Measurements from ENCODE around the gene TNP2. TPM values are rescaled to one million over a fixed set of nuclear protein-coding genes. Genes with fewer than 3 reads are reported as not detected.

TNP2 gene
- total and polyA plus RNA-seq, 7 donors, result not detected

DNA sequence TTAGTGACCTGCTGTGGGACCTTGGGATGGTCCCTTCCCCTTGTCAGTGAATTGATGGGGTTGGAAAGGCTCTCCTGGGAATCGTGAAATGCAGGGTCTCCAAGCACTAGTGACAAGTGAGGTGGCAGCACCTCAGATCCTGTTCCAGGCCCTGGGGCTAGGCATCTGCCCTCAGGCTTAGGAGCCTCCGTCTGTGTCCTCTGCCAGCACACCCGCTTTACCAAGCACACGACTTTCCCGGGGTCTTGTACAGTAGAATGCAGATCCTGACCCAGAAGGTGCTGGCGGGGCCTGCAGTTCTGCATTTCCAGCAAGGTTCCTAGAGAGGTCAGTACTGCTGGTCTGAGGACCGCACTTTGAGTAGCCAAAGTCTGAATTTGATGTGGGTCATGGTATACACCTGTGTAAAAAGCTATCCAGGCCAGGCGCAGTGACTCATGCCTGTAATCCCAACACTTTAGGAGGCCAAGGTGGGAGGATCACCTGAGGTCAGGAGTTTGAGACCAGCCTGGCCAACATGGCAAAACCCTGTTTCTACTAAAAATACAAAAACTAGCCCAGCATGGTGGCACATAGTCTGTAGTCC lies 45.3 kb upstream of the TNP2 start:
- Histone ChIP-seq H3K36me3 (ENCODE audit: insufficient read depth in 1 of 2, low read depth in 1 of 2) (no peaks in the 10 kb centered on the region), H3K4me3 (no peak overlapping the region), H3K27me3 (ENCODE audit: insufficient read depth in 3 of 3, low read length in 2 of 3) (peaks cover 0 to 8% (median 0%) of the 10 kb centered on the region in 3 donors), H3K27ac (no peak overlapping the region), H3K4me1 (no peaks in the 10 kb centered on the region), H3K9me3 (no peaks in the 10 kb centered on the region)
- intact Hi-C loops (cut with DNase I), result no loop called here
- no peak for ATAC-seq
- no peak for DNase-seq
- 91 to 94% (median 91%) methylated on average over 8 of the region's 8 CpGs for WGBS, 3 donors
- TF ChIP-seq CTCF (IDR thresholded peaks at IDR 0.05), result no peak

DNA sequence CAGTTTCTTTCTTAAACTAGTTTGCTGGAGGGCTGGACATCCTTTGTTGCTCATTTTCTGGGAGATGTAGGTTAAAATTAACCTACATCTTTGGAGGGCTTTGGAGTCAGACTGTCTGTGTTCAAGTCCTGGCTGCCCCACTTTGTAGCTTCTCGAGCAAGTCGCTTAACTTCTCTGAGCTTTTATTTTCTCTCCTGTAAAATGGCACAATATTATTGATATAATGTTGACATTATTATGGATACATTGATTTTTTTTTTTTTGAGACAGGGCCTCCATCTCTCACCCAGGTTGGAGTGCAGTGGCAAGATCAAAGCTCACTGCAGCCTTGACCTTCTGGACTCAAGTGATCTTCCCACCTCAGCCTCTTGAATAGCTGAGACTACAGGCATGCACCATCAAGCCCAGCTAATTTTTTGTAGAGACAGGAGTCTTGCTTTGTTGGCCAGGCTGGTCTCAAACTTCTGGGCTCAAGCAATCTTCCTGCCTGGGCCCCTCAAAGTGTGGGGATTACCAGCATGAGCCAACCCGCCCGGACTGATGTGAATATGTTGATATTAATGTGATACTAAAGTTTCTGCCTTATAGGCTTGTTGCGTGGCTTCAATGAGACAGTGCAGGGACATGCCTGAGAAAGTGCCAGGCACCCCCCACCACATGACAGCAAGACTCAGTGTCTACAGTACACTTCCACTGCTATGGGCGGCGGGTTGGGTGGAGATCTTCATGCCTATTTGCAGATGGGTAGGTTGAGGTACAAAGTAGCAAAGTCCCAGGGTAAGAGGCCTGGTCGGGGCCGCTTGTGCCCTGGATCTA lies 44.6 kb upstream of the TNP2 start:
- Histone ChIP-seq H3K4me1 (no peaks in the 10 kb centered on the region), H3K4me3 (no peak overlapping the region), H3K27me3 (ENCODE audit: insufficient read depth in 3 of 3, low read length in 2 of 3) (peaks cover 0 to 8% (median 0%) of the 10 kb centered on the region in 3 donors), H3K9me3 (no peaks in the 10 kb centered on the region), H3K36me3 (ENCODE audit: insufficient read depth in 1 of 2, low read depth in 1 of 2) (no peaks in the 10 kb centered on the region), H3K27ac (no peak overlapping the region)
- DNase-seq (no peak), ATAC-seq (no peak)
- 94 to 96% (median 95%) methylated on average over 9 of the region's 9 CpGs for whole genome bisulfite sequencing, 3 donors
- intact Hi-C loops (cut with DNase I), result no loop called here
- TF ChIP-seq CTCF (IDR thresholded peaks at IDR 0.05), result no peak

DNA sequence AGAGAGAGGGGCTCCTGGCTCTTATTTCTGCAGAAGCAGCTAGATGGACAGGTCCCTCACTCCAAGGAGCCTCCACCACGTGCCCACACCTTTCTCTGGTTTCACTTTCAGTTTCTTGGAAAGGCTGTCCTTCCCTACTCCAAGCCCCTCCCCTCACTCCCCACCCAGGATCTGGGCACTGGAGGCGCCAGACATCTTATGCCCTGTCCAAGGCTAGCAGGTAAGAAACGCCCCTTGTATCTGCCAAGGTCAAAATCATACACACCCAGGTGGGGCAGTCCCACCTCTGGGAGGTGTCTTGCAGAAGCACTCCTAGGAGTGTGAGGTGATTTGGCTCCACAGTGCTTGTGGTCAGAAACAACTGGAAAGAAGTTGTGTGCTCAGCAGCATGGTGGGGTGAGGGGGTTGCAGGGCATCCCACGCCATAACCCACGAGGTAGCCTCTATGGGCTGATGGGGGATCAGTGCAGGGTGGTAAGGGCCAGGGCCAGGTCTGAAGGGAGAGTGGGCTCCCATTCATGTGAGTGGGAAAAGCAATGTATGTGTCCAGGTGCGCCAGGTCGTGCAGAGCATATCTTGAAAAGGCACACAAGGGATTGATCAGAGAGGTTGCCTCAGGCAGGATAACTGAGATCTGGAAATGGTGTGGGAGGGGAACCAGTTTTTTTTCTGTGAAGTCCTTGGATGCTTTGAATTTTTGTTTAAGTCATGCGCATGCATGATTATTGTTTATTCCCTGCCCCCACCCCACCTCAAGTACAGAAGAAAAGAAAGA lies 43.8 kb upstream of the TNP2 start:
- 61 to 69% (median 66%) methylated on average over 8 of the region's 8 CpGs for WGBS, 3 donors
- intact Hi-C loops (cut with DNase I), result no loop called here
- ATAC-seq, result no peak
- Histone ChIP-seq H3K4me3 (no peak overlapping the region), H3K4me1 (no peaks in the 10 kb centered on the region), H3K36me3 (ENCODE audit: insufficient read depth in 1 of 2, low read depth in 1 of 2) (no peaks in the 10 kb centered on the region), H3K27me3 (ENCODE audit: insufficient read depth in 3 of 3, low read length in 2 of 3) (peaks cover 0 to 8% (median 0%) of the 10 kb centered on the region in 3 donors), H3K9me3 (no peaks in the 10 kb centered on the region), H3K27ac (no peak overlapping the region)
- TF ChIP-seq CTCF (IDR thresholded peaks at IDR 0.05), result no peak
- no peak for DNase-seq

DNA sequence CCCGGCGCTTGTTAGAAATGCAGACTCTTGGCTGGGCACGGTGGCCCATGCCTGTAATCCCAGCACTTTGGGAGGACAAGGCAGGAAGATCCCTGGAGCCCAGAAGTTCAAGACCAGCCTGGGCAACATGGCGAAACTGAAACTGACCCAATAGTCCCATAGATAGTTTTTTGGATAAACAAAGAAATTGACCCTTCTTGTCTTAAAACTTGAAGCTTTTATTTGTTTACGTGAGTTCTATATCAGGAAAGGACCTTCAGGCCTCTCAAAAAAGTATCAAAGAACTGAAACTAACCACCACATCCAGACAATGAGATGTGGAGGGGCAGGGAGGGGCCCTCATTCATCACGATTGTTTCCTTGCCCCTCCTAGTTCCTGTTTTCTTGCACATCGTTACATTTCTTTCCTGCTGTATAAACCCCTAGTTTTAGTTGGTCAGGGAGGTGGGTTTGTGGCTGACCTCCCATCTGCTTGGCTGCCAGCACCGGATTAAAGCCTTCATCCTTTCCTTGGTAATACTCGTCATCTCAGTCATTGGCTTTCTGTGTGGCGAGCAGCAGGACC lies 42.0 kb upstream of the TNP2 start:
- H3K36me3 ChIP-seq (ENCODE audit: insufficient read depth in 1 of 2, low read depth in 1 of 2), result no peaks in the 10 kb centered on the region
- intact Hi-C loops (cut with DNase I), result no loop called here
- H3K27me3 ChIP-seq (ENCODE audit: insufficient read depth in 3 of 3, low read length in 2 of 3), result peaks cover 0 to 6% (median 0%) of the 10 kb centered on the region in 3 donors
- ATAC-seq (no peak), DNase-seq (no peak)
- H3K27ac ChIP-seq, result no peak overlapping the region
- WGBS, 3 donors, result 75 to 80% (median 77%) methylated on average over 10 of the region's 10 CpGs
- H3K4me1 ChIP-seq, result no peaks in the 10 kb centered on the region
- H3K9me3 ChIP-seq, result no peaks in the 10 kb centered on the region
- TF ChIP-seq CTCF (IDR thresholded peaks at IDR 0.05), result no peak
- H3K4me3 ChIP-seq, result no peak overlapping the region
